ENCODE measurements around the gene ITGA7. TPM values are rescaled to one million over a fixed set of nuclear protein-coding genes. Genes with fewer than 3 reads are reported as not detected.

The ITGA7 gene
- polyA plus RNA-seq, 1 donor from 2014 or later: 13.5 TPM

GRCh38 chr12:55684761-55685370 lies 22.8 kb downstream of the ITGA7 start:
- Histone ChIP-seq H3K9ac (ENCODE audit: low read length) (no peak overlapping the region), H3F3A (ENCODE audit: insufficient read depth, low read length, poor library complexity, severe bottlenecking) (no peaks in the 10 kb centered on the region), H3K4me2 (ENCODE audit: low read length) (no peak overlapping the region), H3K79me2 (replicated peaks; ENCODE audit: insufficient read depth, low read length) (no peaks in the 10 kb centered on the region), H3K9me2 (ENCODE audit: insufficient read depth, low read length) (no peaks in the 10 kb centered on the region), H2AFZ (ENCODE audit: low read depth, low read length) (no peak overlapping the region), H3K27me3 (ENCODE audit: insufficient read depth, low read depth, low read length) (no peaks in the 10 kb centered on the region), H3K4me3 (ENCODE audit: low read length) (no peak overlapping the region), H4K20me1 (ENCODE audit: insufficient read depth) (no peaks in the 10 kb centered on the region), H3K27ac (ENCODE audit: low read length) (no peak overlapping the region), H3K36me3 (ENCODE audit: insufficient read depth, low read length) (no peaks in the 10 kb centered on the region), H3K9me3 (ENCODE audit: low read length) (no peaks in the 10 kb centered on the region)
- TF ChIP-seq SMC3 (conservative IDR thresholded peaks at IDR 0.05; ENCODE audit: poor library complexity): no peak
- TF ChIP-seq MXI1 (conservative IDR thresholded peaks at IDR 0.05; ENCODE audit: poor library complexity, severe bottlenecking): no peak
- TF ChIP-seq POLR2AphosphoS5 (IDR thresholded peaks at IDR 0.05): no peak
- no peak for TF ChIP-seq EP300 (conservative IDR thresholded peaks at IDR 0.05; ENCODE audit: poor library complexity, severe bottlenecking)
- TF ChIP-seq CTCF (IDR thresholded peaks at IDR 0.05; ENCODE audit: poor library complexity, severe bottlenecking): no peak
- no peak for TF ChIP-seq EZH2 (IDR thresholded peaks at IDR 0.05; ENCODE audit: borderline replicate concordance, insufficient read depth, low read length, poor library complexity, severe bottlenecking)
- no peak for TF ChIP-seq REST (IDR thresholded peaks at IDR 0.05; ENCODE audit: borderline replicate concordance)
- no peak for TF ChIP-seq RAD21 (conservative IDR thresholded peaks at IDR 0.05)
- no peak for TF ChIP-seq TAF1 (IDR thresholded peaks at IDR 0.05; ENCODE audit: low read depth)

DNA sequence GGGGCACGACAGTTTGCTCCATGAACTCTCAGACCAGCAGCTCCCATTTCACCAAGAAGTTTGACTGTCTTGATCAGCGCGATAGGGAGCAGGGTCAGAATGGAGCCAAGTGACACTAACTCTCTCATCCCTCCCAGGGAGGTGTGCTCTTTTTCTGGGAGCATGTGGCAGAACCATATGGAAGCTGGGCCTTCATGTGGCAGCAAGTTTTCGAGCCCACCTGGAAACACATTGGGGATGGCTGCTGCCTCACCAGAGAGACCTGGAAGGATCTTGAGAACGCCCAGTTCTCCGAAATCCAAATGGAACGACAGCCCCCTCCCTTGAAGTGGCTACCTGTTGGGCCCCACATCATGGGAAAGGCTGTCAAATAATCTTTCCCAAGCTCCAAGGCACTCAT lies 24.0 kb downstream of the ITGA7 start:
- Histone ChIP-seq H3K27ac (ENCODE audit: low read length) (no peak overlapping the region), H3K36me3 (ENCODE audit: insufficient read depth, low read length) (no peaks in the 10 kb centered on the region), H2AFZ (ENCODE audit: low read depth, low read length) (no peak overlapping the region), H3K79me2 (replicated peaks; ENCODE audit: insufficient read depth, low read length) (no peaks in the 10 kb centered on the region), H3K4me2 (ENCODE audit: low read length) (no peak overlapping the region), H4K20me1 (ENCODE audit: insufficient read depth) (no peaks in the 10 kb centered on the region), H3K4me3 (ENCODE audit: low read length) (no peak overlapping the region), H3K27me3 (ENCODE audit: insufficient read depth, low read depth, low read length) (no peaks in the 10 kb centered on the region), H3K9me3 (ENCODE audit: low read length) (no peaks in the 10 kb centered on the region), H3F3A (ENCODE audit: insufficient read depth, low read length, poor library complexity, severe bottlenecking) (no peaks in the 10 kb centered on the region), H3K9ac (ENCODE audit: low read length) (no peak overlapping the region), H3K9me2 (ENCODE audit: insufficient read depth, low read length) (no peaks in the 10 kb centered on the region)
- TF ChIP-seq EP300 (conservative IDR thresholded peaks at IDR 0.05; ENCODE audit: poor library complexity, severe bottlenecking) (no peak), CTCF (IDR thresholded peaks at IDR 0.05; ENCODE audit: poor library complexity, severe bottlenecking) (no peak), REST (IDR thresholded peaks at IDR 0.05; ENCODE audit: borderline replicate concordance) (no peak), TAF1 (IDR thresholded peaks at IDR 0.05; ENCODE audit: low read depth) (no peak), POLR2AphosphoS5 (IDR thresholded peaks at IDR 0.05) (no peak), MXI1 (conservative IDR thresholded peaks at IDR 0.05; ENCODE audit: poor library complexity, severe bottlenecking) (no peak), EZH2 (IDR thresholded peaks at IDR 0.05; ENCODE audit: borderline replicate concordance, insufficient read depth, low read length, poor library complexity, severe bottlenecking) (no peak), RAD21 (conservative IDR thresholded peaks at IDR 0.05) (no peak)

Data from neural cell (in vitro differentiated cells).